ENCODE results near the gene ITGA6. TPM values are rescaled to one million over a fixed set of nuclear protein-coding genes. Genes with fewer than 3 reads are reported as not detected.

The ITGA6 gene
- polyA plus RNA-seq, 2 of the 4 experiments (the other 2 are of a cell fraction) = 25.7 to 27.7 TPM

DNA sequence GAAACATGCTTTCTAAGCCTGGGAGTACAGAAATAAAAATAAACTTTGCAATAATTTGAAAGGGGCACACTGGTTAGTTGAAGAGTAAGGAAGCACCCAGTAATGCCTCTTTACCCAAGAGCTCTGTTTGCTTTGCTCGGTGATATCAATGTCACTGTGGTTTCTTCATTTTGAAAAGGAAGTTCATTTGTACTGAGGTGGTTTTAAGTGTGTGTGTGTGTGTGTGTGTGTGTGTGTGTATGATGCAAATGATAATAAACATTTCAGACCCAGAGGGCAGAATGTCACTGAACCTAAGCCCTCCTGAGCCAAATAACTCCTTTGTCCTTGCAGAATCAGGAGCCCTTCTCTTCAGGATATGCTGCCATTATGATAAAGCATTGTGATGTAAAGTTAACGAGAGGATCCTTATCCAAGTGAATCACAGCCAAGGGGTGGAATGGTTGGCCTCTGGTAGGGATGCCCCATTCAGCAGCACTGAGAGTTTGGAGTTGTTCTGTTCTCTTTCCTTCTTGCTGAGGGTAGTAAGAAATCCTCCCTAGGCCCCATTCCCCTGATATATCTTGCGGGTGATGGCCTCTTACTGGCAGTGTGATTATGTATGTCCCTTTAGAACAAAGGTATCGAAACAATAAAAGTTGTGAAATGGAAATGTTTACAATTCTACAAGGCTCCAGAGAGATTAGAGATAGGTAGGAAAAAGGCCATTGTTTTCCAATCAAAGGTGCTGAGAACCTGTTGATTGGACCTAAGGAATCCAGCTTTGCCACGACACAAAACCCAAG, 7.6 kb downstream of the ITGA6 start:
- POLR2A ChIA-PET = no interaction called here
- DNase-seq (ENCODE audit: low read depth in 1 of 2, low spot score in 1 of 2) (no peak), ATAC-seq (no peak), FAIRE-seq (no peak)
- TF ChIP-seq JUNB (IDR thresholded peaks at IDR 0.05) (no peak), HEYL (CRISPR knock-in tag; IDR thresholded peaks at IDR 0.05) (no peak), PHF8 (IDR thresholded peaks at IDR 0.05; ENCODE audit: borderline replicate concordance, low read depth) (no peak), CBX8 (IDR thresholded peaks at IDR 0.05) (no peak), EP300 (IDR thresholded peaks at IDR 0.05) (no peak), RFX5 (IDR thresholded peaks at IDR 0.05) (no peak), CHD2 (IDR thresholded peaks at IDR 0.05; ENCODE audit: low read length, partially characterized antibody) (no peak), POLR2AphosphoS2 (conservative IDR thresholded peaks at IDR 0.05; ENCODE audit: low read length) (no peak)
- H3K9me3 ChIP-seq = no peaks in the 10 kb centered on the region
- WGBS (ENCODE audit: missing lambda C conversion rate) = 82% methylated on average over 5 of the region's 5 CpGs
- CTCF ChIA-PET = interaction anchor here (33.8 kb wide), 1 partner anchor 24 kb away, joined by 654 read pairs; no protein-coding TSS in a partner anchor
- H3K27ac ChIP-seq = no peak overlapping the region
- H3K4me2 ChIP-seq = no peak overlapping the region
- H3K4me1 ChIP-seq = peaks cover 41% of the 10 kb centered on the region
- no peak overlapping the region for H3K4me3 ChIP-seq

DNA sequence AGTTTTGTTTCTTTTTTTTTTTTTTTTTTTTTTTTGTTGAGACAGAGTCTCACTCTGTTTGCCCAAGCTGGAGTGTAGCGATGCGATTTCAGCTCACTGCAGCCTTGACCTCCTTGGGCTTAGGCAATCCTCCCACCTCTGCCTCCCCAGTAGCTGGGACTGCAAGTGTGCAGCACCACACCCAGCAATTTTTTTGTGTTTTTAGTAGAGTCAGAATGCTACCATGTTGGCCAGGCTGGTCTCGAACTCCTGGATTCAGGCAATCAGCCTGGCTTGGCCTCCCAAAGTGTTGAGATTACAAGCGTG, 8.2 kb downstream of the ITGA6 start:
- H3K4me1 ChIP-seq = peaks cover 42% of the 10 kb centered on the region
- TF ChIP-seq FOSB (CRISPR knock-in tag; IDR thresholded peaks at IDR 0.05) (no peak), SMC3 (IDR thresholded peaks at IDR 0.05) (no peak), PHF8 (IDR thresholded peaks at IDR 0.05; ENCODE audit: borderline replicate concordance, low read depth) (no peak), ZC3H11A (IDR thresholded peaks at IDR 0.05) (no peak), ZSCAN20 (CRISPR knock-in tag; IDR thresholded peaks at IDR 0.05) (no peak), TFCP2L1 (CRISPR knock-in tag; IDR thresholded peaks at IDR 0.05) (no peak), EP300 (IDR thresholded peaks at IDR 0.05) (no peak), RAD21 (conservative IDR thresholded peaks at IDR 0.05 in 1 of 2, IDR thresholded peaks at IDR 0.05 in 1 of 2) (no peak), NFE2L2 (conservative IDR thresholded peaks at IDR 0.05; ENCODE audit: low read length) (no peak), ESRRA (IDR thresholded peaks at IDR 0.05; ENCODE audit: borderline replicate concordance, low read length) (no peak)
- TF ChIP-seq, protein P1, sequence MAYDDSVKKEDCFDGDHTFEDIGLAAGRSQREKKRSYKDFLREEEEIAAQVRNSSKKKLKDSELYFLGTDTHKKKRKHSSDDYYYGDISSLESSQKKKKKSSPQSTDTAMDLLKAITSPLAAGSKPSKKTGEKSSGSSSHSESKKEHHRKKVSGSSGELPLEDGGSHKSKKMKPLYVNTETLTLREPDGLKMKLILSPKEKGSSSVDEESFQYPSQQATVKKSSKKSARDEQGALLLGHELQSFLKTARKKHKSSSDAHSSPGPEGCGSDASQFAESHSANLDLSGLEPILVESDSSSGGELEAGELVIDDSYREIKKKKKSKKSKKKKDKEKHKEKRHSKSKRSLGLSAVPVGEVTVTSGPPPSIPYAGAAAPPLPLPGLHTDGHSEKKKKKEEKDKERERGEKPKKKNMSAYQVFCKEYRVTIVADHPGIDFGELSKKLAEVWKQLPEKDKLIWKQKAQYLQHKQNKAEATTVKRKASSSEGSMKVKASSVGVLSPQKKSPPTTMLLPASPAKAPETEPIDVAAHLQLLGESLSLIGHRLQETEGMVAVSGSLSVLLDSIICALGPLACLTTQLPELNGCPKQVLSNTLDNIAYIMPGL (CRISPR knock-in tag; IDR thresholded peaks at IDR 0.05; ENCODE audit: borderline replicate concordance) = no peak
- TF ChIP-seq, protein P2, sequence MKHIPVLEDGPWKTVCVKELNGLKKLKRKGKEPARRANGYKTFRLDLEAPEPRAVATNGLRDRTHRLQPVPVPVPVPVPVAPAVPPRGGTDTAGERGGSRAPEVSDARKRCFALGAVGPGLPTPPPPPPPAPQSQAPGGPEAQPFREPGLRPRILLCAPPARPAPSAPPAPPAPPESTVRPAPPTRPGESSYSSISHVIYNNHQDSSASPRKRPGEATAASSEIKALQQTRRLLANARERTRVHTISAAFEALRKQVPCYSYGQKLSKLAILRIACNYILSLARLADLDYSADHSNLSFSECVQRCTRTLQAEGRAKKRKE (CRISPR knock-in tag; IDR thresholded peaks at IDR 0.05; ENCODE audit: low read depth) = no peak
- TF ChIP-seq, protein P3, sequence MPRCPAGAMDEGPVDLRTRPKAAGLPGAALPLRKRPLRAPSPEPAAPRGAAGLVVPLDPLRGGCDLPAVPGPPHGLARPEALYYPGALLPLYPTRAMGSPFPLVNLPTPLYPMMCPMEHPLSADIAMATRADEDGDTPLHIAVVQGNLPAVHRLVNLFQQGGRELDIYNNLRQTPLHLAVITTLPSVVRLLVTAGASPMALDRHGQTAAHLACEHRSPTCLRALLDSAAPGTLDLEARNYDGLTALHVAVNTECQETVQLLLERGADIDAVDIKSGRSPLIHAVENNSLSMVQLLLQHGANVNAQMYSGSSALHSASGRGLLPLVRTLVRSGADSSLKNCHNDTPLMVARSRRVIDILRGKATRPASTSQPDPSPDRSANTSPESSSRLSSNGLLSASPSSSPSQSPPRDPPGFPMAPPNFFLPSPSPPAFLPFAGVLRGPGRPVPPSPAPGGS (IDR thresholded peaks at IDR 0.05) = no peak
- TF ChIP-seq, protein P4, sequence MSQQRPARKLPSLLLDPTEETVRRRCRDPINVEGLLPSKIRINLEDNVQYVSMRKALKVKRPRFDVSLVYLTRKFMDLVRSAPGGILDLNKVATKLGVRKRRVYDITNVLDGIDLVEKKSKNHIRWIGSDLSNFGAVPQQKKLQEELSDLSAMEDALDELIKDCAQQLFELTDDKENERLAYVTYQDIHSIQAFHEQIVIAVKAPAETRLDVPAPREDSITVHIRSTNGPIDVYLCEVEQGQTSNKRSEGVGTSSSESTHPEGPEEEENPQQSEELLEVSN (IDR thresholded peaks at IDR 0.05; ENCODE audit: borderline replicate concordance, low read depth) = no peak
- TF ChIP-seq, protein P5, sequence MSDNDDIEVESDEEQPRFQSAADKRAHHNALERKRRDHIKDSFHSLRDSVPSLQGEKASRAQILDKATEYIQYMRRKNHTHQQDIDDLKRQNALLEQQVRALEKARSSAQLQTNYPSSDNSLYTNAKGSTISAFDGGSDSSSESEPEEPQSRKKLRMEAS (IDR thresholded peaks at IDR 0.05) = no peak
- WGBS (ENCODE audit: missing lambda C conversion rate) = 92% methylated on average over 4 of the region's 4 CpGs
- ATAC-seq (no peak), DNase-seq (ENCODE audit: low read depth in 1 of 2, low spot score in 1 of 2) (no peak), FAIRE-seq (no peak)
- H3K4me2 ChIP-seq = no peak overlapping the region
- ChIA-PET CTCF (interaction anchor here (33.8 kb wide), 1 partner anchor 24 kb away, joined by 654 read pairs; no protein-coding TSS in a partner anchor), POLR2A (interaction anchor here (0.8 kb wide), 1 partner anchor 8 kb away, joined by 3 read pairs; the partner anchor contains the start of gene ITGA6)
- no peak overlapping the region for H3K27ac ChIP-seq
- H3K4me3 ChIP-seq = no peak overlapping the region
- no peaks in the 10 kb centered on the region for H3K9me3 ChIP-seq

Measured in A549 (cell line).